Neutrophil (primary cell): Measurements from ENCODE around the gene PANK3.
"Not testable (repeated sequence)": the region's sequence is repeated elsewhere in the genome, so short reads cannot be mapped to it uniquely, and the experiment has no call there.

Source experiments
- H3K27ac ChIP-seq: fragments of 200-600 bp; sonication (generic); 2 replicates; pipeline ENCODE4 v1.5.1; 2016; ENCODE audit warnings: mild to moderate bottlenecking, moderate library complexity
- H3K27me3 ChIP-seq: fragments of 200-600 bp; sonication (generic); 2 replicates; pipeline ENCODE4 v1.6.0; 2016; ENCODE audit warnings: mild to moderate bottlenecking
- H3K36me3 ChIP-seq: fragments of 200-600 bp; sonication (generic); 2 replicates; pipeline ENCODE4 v1.5.1; 2017
- H3K4me1 ChIP-seq, 2 experiments: fragments of 200-600 bp in 1 of 2; sonication (generic) in 1 of 2; 1 replicate in 1 of 2; 2 replicates in 1 of 2; pipeline versions ENCODE4 v1.5.1 to v1.6.1; 2013 to 2016; ENCODE audit warnings: low read depth in 1 of 2, low read length in 1 of 2, mild to moderate bottlenecking in 1 of 2, moderate library complexity in 1 of 2; ENCODE audit not compliant: control insufficient read depth in 1 of 2, insufficient read depth in 1 of 2
- H3K4me3 ChIP-seq, 2 experiments: fragments of 200-600 bp in 1 of 2; sonication (generic) in 1 of 2; 1 replicate in 1 of 2; 2 replicates in 1 of 2; pipeline ENCODE4 v1.5.1; 2013 to 2016; ENCODE audit warnings: low read depth in 1 of 2, low read length in 1 of 2, mild to moderate bottlenecking in 1 of 2, moderate library complexity in 1 of 2
- H3K9me3 ChIP-seq: fragments of 200-600 bp; sonication (generic); 2 replicates; pipeline ENCODE4 v1.5.1; 2016
- TF ChIP-seq, protein P1 (sequence below): fragments of 200-600 bp; sonication (generic); IDR thresholded peaks from 2 replicates; pipeline ENCODE4 v1.5.1; 2016; ENCODE audit warnings: antibody characterized with exemption

PANK3 gene

GRCh38 chr5:168575391-168576372 is 3.5 kb downstream of the PANK3 start:
- H3K9me3 ChIP-seq: no peaks in the 10 kb centered on the region
- no peaks in the 10 kb centered on the region for H3K36me3 ChIP-seq
- TF ChIP-seq, protein P1, sequence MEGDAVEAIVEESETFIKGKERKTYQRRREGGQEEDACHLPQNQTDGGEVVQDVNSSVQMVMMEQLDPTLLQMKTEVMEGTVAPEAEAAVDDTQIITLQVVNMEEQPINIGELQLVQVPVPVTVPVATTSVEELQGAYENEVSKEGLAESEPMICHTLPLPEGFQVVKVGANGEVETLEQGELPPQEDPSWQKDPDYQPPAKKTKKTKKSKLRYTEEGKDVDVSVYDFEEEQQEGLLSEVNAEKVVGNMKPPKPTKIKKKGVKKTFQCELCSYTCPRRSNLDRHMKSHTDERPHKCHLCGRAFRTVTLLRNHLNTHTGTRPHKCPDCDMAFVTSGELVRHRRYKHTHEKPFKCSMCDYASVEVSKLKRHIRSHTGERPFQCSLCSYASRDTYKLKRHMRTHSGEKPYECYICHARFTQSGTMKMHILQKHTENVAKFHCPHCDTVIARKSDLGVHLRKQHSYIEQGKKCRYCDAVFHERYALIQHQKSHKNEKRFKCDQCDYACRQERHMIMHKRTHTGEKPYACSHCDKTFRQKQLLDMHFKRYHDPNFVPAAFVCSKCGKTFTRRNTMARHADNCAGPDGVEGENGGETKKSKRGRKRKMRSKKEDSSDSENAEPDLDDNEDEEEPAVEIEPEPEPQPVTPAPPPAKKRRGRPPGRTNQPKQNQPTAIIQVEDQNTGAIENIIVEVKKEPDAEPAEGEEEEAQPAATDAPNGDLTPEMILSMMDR: no peak
- no peak overlapping the region for H3K4me3 ChIP-seq
- no peaks in the 10 kb centered on the region for H3K27me3 ChIP-seq
- H3K27ac ChIP-seq: no peak overlapping the region
- H3K4me1 ChIP-seq: peaks cover 15 to 16% of the 10 kb centered on the region in 2 experiments

GRCh38 chr5:168574156-168574555 is 5.0 kb downstream of the PANK3 start:
- peaks cover 15 to 16% of the 10 kb centered on the region in 2 experiments for H3K4me1 ChIP-seq

DNA sequence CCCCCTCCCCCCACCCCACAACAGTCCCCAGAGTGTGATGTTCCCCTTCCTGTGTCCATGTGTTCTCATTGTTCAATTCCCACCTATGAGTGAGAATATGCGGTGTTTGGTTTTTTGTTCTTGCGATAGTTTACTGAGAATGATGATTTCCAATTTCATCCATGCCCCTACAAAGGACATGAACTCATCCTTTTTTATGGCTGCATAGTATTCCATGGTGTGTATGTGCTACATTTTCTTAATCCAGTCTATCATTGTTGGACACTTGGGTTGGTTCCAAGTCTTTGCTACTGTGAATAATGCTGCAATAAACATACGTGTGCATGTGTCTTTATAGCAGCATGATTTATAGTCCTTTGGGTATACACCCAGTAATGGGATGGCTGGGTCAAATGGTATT is 5.5 kb downstream of the PANK3 start:
- not testable (repeated sequence) for H3K27ac ChIP-seq, H3K4me3 ChIP-seq, H3K36me3 ChIP-seq, H3K9me3 ChIP-seq, H3K27me3 ChIP-seq
- peaks cover 12% of the 10 kb centered on the region in 2 experiments for H3K4me1 ChIP-seq

More at GRCh38 chr5:168574156-168574555, 5.0 kb downstream of the PANK3 start:
- H3K36me3 ChIP-seq, H3K4me3 ChIP-seq, H3K27ac ChIP-seq, H3K27me3 ChIP-seq, H3K9me3 ChIP-seq: not testable (repeated sequence)

- Histone ChIP-seq H3K36me3 (peaks cover 22% of the 10 kb centered on the region), H3K4me3 (no peak overlapping the region), H3K9me3 (no peaks in the 10 kb centered on the region), H3K27me3 (no peaks in the 10 kb centered on the region), H3K4me1 (no peaks in the 10 kb centered on the region), H3K27ac (no peak overlapping the region)
- TF ChIP-seq, protein P1: no peak
Measured at GRCh38 chr5:168570490-168571328, 8.5 kb downstream of the PANK3 start.

DNA sequence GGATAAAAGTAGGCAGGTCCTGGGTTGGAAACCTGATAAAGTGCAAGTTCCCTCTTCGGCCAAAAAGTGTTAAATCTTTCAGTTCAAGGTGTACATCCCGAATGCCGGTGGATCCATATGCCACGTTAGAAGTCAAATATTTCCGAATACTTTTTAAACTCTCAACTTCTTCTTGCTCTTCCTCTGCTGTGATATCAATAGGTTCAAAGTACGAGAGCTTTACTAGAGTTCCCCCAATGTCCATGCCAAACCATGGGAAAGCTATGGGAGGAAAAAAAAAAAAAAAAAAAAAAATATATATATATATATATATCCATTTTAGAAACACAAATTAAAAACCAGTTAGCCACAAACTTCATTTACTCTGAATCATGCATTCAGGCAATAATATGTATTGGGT is 10.4 kb downstream of the PANK3 start:
- no peak overlapping the region for H3K4me3 ChIP-seq
- TF ChIP-seq, protein P1: no peak
- no peak overlapping the region for H3K27ac ChIP-seq
- H3K27me3 ChIP-seq: no peaks in the 10 kb centered on the region
- peaks cover 33% of the 10 kb centered on the region for H3K36me3 ChIP-seq
- H3K9me3 ChIP-seq: no peaks in the 10 kb centered on the region
- H3K4me1 ChIP-seq: no peaks in the 10 kb centered on the region

GRCh38 chr5:168563959-168564358 is 15.2 kb downstream of the PANK3 start:
- Histone ChIP-seq H3K9me3 (no peaks in the 10 kb centered on the region), H3K27ac (no peak overlapping the region), H3K36me3 (peaks cover 55% of the 10 kb centered on the region), H3K27me3 (no peaks in the 10 kb centered on the region), H3K4me3 (no peak overlapping the region), H3K4me1 (no peaks in the 10 kb centered on the region)
- TF ChIP-seq, protein P1: no peak
